Stimulated activated naive CD8-positive, alpha-beta T cell treated with anti-CD3 and anti-CD28 coated beads, Interleukin-15, Interleukin-2, amounts not matched to agents 100 U/mL and 50 U/mL, for 24 hours (primary cell): Measurements from ENCODE around the gene LRRC1.

ENCODE experiments used
- ATAC-seq: fragments of 150-1000 bp; cut with Tn5 transposase; one replicate; pipeline ENCODE4 v1.10.0; 2021
- DNase-seq: peaks from one replicate; pipeline ENCODE4 v3.0.0; 2021

The LRRC1 gene

DNA sequence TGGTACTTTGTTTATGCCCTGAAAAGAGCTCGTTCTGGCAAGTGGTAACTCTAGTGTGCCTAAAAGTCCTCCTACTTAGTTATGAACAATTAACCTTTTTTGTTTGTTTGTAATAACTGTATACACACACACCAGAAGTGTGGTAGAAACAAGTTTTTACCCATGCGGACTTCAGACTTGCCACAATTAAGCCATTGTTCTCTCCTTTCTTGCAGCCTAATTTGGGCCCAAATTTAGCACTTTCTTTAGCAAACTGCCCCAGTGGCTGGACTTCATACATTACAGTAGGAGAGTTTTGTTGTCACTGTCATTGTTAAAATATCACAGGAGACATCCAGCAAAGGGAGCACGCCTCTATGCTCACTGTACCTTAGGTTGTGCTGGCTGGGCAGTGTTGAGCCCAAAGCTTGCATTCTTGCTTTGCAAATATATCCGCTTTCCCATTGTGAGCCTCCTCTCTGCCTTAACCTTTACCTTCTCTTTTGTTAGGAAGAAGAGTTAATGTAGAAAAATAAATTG is 53.0 kb downstream of the LRRC1 start:
- DNase-seq: no peak
- ATAC-seq: no peak

DNA sequence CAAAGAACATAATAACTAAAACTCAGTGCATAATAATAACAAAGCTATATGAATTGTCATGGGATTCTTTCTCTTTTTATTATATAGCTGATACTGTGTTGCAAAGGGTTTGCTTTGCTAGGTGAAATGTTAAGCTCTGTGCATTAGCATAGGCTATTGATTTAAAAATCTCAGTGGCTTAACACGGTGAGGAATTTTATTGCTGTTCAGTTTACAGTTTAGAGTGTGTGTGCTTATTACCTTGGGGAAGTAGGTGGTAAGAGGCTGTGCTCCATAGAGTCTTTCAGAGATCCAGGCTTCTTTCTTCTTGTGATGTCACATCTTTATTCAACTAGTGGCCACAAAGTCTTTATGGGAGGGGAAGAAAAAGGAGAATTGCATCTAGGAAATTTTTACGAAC is 55.7 kb downstream of the LRRC1 start:
- ATAC-seq (no peak), DNase-seq (no peak)

DNA sequence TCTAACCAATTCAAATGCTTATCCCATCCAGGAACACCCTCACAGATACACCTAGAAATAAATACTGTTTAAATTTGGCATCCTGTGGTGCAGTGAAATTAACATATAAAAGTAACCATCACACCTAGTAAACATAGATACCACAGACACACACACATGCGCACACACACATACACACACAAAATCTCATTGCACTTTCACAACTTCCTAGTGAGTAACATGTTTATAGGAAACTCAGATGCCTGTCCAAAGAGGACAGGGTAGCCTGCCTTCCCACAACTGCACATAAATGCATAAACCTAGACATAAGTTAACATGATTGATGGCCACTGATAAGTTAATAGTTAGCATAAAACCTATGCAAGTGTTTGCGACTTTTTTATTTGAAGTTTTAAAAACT is 56.8 kb downstream of the LRRC1 start:
- ATAC-seq (no peak), DNase-seq (no peak)

DNA sequence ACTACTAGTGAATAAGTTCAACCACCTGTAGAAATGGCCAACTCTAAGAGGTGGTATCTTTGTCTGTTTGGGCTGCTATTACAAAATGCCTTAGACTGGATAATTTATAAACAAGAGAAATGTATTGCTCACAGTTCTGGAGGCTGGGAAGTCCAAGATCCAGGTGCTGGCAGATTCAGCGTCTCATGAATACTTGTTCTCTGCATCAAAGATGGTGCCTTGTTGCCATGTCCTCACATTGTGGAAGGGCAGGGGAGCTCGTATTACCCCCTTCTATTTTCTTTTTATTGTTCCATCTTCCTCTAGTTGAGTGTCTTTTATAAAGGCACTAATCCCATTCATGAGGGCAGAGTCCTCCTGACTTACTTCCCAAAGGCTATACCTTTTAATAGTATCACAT is 58.0 kb downstream of the LRRC1 start:
- no peak for DNase-seq
- no peak for ATAC-seq

DNA sequence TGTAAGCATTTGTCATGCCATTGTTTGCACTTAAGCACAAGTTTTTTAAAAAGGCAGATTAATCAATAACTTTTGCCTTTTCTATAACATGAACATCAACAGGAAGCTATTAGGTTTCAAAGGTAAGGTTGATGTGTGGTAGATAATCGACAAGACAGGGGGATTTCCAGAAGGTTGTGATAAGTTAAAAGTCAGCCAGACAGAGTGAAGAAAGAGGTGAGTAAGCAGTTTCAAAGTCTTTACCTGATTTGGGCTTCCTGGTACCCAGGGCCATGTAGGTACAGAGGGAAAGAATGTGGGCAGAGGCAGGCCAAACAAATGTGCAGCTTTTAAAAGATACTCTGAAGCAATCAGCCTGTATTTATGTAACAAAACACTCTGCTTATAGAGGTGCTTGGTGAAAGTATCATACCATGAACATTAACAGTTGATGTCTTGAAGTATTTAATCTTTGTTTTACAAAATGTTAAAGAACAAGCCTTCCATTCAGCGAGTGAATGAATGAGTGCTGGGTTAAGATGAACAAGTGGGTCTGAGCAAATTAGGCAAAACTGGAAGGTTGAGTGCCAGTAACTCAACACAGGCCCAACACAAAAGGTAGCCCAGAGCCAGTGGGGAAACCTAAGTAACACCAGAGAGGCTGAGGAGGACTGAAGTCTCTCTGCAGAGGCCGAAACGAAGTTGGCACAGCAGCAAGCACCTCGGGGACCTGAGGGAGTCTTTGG is 60.2 kb downstream of the LRRC1 start:
- ATAC-seq (no peak), DNase-seq (no peak)

DNA sequence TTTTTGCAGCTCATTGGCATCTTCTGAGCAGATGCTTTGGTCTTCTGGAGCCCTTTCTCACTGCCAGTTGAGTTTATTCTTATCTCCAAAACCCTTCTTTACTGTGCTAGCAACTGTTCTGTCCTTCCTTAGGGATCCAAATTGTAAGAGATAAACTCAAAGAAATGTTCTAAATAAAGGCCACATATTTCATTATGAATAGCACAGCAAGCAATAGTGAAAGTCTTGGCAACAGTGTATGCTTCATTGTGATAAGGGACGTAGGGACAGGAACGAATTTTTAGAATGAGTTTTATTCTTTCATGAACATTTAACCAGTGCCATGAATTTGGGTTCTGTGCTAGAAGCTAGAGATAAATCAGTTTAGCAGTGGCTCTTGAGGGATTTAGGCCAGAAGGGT is 61.1 kb downstream of the LRRC1 start:
- DNase-seq (no peak), ATAC-seq (no peak)

DNA sequence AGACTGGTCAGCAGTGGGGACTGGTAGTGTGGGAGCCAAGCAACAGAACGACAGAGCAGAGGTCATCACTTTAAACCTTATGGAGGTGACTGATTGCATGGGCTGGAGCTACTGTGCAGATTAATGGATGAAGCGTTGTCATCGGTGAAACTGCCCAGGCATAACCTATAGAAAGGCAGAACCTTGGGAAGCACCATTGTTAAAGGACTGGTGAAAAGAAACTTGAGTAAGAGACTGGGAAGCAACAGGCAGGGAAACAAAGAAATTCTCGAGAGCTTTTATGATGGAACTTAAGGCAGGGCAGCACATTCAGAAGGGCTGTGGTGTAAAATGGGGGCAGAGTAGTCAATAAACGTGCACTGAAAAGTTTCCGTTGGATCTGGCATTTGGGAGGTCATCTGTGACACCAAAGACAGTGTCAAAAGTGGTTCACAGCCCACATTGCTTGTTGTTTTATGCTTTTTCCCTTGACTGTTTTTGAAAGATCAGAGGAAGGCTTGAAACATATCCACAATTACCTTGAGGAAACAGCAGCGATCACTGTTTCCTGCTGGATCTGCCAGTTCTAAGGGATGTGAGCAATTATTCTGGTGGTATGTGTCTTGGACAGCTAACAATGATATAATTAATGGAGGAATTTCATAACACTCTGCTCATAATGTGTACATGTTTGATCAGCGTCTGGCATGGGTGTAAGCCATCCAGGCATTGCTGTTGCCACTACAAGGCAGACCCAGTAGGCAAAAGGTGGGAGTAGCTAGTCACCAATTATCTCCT is 62.7 kb downstream of the LRRC1 start:
- no peak for DNase-seq

DNA sequence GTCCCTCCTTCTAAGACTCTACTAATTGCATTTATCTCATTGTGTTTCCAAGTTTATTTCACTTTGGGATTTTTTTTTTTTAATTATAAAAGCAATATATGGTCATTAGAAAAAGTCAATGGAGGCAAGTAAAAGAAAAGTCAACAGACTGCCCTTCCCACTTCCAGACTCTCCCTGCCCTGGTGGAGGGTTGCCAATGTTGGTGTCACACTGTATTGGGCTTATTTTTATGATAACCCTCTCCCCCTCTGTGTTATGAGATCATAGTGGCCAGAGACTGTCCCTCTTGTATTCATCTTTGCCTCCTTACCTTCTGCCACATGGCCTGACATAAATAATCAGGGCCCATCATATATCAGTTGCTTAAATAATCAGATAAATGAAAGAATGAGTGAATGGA is 63.4 kb downstream of the LRRC1 start:
- no peak for DNase-seq
- no peak for ATAC-seq

More for the DNA sequence above, 62.7 kb downstream of the LRRC1 start:
- ATAC-seq: no peak

DNA sequence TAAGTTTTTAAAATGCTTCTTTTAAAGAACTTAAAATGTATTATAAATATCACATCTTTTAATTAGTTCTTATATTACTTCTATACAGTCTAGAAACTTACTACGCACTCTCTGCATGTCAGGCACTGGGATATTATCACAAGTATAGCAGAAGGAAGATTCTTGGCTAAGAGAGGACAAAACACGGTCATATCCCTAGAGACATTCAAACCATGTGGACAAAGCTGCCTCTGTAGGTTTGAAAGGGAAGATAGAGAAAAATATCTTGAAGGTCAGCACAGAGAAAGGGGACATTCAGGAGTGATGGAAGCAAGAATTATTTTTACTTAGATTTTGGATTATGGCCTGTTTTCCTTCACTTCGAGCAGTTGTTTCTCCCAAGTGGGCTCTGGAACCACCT is 64.1 kb downstream of the LRRC1 start:
- no peak for ATAC-seq
- no peak for DNase-seq

DNA sequence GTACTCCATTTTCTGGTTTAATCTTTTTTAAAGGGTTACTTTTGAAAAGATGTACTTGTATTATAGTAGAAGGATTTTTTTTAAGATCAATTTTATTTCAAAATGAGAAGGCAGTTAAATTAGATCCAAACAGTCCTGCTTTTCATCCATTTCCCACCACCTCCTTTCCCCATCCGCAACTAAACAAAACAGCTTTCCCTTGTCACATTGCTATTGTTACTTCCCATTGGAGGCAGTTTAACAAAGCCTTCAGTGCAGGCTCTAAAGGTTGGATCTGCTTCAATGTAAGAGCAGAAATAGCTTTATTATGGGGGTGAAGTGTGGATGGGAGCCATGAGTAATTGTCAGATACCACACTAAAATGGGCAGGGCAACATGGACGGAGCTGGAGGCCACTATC is 65.7 kb downstream of the LRRC1 start:
- DNase-seq (no peak), ATAC-seq (no peak)

DNA sequence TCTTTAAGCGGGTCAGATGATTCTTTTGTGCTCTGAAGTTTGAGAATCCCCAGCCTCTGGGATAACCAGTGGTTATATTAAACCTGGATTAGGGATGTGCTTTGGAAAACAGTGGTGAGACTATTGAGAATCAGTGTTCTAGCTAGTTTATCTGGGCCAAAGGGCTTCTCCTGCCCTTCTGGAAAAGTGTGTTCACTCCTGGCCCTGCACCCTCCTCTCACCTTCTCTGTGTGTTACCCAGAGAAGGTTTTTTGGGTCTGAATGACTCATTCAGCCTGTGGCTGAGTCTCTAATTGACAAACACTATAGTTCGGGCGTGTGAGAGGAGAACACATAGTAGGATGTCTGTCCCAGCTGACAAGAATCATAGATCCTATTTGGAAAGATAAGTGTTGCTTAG is 66.7 kb downstream of the LRRC1 start:
- no peak for DNase-seq

DNA sequence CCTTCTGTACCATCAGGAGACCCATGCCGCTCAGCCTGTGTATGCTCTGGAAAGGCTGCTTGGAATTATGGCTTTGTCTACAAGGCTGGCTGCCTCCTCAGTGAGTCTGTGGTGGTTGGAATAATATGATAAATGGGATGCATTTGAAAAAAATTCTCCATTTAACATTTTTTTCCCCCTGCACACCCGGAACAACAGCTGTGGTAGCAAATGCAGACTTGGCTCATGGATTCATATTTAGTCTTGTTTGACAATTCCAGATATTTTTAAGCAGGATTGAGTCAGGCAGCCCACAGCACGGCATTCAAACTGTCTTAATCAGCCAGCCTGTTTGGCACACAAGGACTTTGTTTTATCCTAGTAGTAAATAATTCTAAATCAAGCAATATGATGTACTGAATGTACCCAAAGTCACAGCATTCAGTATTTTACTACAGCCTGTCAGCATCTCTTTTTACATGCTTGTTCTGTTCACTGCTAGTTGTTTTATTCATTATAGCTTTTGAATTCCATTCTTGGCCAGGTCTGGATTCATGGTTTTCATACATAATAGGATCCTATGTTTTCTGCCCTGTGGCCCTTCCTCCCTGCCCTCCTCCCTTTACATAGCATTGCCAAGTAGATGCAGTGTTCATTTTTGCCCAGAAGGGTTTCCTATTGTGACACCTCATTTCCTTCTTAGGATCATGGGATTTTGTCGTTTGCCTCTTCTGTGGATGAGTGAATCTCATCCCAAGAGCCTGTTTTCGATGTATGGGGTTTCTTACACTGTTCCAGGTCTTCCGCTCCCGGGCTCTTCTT is 68.1 kb downstream of the LRRC1 start:
- DNase-seq: no peak

More for the DNA sequence above, 66.7 kb downstream of the LRRC1 start:
- no peak for ATAC-seq

DNA sequence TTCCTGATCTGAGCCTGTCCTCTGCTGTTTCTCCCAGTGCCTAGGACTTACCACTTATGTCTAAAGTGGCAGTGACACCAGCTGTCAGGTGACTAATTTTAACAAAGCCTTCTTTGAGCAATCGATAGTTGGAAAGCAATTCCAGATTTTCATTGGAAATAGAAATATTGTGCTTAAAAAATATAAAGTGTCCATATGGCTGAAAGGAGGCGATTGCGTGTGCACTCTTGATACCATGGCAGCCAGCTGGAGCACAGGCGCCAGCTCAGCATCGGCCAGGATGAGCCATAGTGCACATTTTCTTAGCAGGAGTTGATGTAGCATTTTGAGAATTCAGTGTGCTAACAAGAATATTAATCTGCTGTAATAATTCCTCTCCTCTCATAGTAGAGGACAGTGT is 70.0 kb downstream of the LRRC1 start:
- DNase-seq (no peak), ATAC-seq (no peak)

More for the DNA sequence above, 68.1 kb downstream of the LRRC1 start:
- ATAC-seq: no peak

DNA sequence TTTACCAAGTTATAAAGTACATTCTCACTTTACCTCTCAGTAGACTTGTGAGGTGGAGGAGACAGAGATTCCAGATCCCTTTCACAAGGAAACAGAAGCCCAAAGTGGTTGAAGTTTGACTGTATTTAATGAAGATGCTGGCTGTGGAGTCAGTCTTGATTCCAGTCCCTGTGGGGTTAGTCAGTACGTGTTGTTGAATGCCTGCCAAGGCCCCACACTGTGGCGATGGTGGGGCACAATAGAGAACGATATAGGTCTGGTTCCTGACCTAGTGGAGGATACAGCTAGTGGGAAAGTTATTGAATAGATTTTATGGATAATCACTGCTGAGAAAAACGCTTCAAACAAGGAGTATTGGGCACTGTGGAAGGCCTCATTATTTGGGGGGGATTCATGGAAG is 71.4 kb downstream of the LRRC1 start:
- no peak for ATAC-seq

DNA sequence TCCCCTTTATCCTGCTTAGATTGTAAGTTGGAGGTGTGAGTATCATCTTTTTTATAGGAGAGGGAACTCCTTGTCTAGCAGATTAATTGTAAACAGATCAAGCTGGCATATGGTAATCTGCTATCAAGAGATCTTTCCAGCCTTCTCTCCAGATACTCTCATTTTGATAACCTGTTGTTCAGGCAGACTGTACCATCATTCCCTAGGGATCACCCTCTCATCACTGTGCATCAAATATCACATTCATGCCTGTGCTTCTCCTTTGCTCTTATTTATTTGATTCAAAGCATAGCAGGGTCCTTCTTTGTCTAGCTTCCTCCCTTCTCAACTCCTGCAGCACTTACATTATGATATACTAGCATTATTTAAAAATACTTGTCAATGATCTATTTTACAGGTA is 73.8 kb downstream of the LRRC1 start:
- ATAC-seq: no peak

More for the DNA sequence above, 71.4 kb downstream of the LRRC1 start:
- no peak for DNase-seq

DNA sequence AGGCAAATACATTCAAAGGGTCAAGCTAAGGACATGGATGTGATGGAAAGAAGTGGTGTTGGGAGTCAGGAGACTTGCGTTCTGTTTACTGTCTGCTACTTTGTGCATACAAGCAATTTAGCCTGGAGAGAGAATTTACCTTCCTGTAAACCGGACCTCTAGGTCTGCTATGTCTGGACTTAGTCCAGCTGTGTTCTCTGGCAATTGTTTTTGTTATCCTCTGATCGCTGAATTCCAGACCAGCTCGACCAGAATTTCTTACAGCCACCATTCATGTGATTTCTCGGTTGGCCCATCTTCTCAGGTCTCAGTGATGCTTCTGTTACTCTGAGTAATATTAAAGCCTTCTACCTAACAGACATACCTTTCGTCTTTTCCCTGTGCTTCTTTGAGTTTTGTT is 75.2 kb downstream of the LRRC1 start:
- DNase-seq (no peak), ATAC-seq (no peak)

More for the DNA sequence above, 73.8 kb downstream of the LRRC1 start:
- DNase-seq: no peak

DNA sequence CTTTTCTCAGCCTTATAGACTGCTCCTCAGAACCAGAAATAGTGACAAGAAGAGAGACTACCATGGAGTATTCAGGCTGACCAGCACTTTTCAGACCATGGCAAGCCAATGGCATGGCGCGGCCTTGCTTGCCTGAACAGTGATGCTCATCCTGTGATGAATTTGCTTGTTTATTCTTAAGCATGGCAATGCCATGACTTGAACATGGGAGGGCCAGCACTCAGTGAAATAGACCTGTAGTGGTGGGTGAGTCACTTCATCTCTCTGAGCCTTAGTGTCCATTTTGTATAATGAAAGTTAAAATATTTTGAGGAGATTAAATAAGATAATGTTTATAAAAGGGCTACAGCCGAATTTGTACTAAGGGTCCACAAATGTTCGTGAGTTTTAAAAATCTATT is 79.1 kb downstream of the LRRC1 start:
- DNase-seq: no peak
- ATAC-seq: no peak

DNA sequence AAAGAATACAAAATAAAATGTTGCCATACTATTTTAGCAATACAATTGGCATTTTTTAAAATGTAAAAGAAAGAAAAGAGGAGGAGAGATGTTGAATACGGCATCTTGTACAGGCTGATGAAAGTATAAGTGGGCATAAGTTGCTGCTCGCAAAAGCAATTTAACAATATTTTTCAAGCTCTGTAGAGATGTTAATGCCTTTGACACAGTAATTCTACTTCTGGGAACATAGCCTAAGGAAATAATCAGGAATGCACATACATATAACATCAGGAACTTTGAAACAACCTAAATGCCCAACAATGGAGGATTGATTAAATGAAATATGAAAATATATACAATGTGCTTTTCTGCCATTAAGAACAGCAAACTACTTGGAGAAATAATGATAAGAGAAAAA is 80.2 kb downstream of the LRRC1 start:
- ATAC-seq: no peak

DNA sequence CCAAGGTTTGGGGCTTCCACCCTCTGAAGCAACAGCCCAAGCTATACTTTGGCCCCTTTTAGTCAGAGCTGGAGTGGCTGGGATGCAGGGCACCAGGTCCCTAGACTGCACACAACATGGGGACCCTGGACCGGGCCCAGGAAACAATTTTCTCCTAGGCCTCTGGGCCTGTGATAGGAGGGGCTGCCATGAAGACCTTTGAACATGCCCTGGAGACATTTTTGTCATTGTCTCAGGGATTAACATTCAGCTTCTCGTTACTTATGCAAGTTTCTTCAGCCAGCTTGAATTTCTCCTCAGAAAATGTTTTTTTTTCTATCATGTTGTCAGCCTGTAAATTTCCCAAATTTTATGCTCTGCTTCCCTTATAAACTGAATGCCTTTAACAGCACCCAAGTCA is 82.3 kb downstream of the LRRC1 start:
- ATAC-seq: no peak
- no peak for DNase-seq

More for the DNA sequence above, 80.2 kb downstream of the LRRC1 start:
- no peak for DNase-seq

DNA sequence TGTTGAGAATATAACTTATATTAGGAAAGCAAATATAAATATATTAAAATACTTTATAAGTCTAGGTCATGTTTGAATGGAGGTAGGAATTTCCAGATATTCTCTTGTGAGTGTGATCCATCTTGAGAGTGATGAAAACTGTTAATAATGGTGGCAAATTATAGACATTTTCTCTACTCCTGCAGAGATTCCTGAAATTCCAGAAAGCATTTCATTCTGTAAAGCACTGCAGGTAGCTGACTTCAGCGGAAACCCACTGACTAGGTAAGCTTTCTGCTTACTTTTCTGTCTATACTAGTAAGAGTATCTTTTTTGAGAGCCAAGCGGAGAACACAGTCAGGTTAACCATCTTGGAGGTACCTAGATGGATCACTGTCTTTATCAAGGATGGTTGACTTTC is 84.0 kb downstream of the LRRC1 start:
- no peak for ATAC-seq
- no peak for DNase-seq

DNA sequence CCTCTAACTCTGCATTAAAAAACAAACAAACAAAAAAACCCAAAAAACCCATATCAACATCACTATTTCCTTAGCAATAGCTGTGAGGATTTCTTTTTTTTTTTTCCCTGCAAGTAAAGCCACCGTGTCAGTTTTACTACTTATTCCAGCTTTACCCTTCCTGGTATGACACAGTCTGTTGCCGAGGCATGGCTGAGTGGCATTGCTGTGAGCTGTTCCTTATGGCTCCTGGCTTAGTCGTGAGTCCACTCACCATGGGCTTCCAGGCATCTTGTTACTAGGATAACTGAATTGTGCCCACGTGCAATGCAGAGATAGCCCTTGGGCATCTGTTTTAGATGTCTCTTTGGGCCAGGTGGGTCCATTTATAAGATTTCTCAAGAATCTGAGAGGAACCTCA is 84.8 kb downstream of the LRRC1 start:
- no peak for ATAC-seq
- DNase-seq: no peak

DNA sequence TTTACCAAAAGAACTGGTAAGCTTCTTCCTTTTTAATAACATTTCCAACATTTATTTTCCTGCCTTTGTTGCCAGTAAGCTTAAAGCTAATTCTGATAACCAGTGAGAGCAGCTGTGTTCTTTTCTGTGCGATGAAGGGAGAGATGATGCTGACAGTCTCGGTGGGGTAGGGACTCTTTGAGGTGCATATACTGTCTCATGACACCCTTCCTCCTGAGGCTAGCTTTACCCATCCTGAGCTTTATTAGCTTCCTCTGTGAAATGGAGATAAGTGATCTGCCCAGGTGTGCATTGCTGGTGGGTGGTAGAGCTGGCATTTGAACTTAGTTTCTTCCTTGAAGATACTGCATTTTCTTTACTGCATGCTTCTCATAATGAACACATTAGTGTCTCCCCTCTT is 92.5 kb downstream of the LRRC1 start:
- ATAC-seq: no peak
- DNase-seq: no peak

DNA sequence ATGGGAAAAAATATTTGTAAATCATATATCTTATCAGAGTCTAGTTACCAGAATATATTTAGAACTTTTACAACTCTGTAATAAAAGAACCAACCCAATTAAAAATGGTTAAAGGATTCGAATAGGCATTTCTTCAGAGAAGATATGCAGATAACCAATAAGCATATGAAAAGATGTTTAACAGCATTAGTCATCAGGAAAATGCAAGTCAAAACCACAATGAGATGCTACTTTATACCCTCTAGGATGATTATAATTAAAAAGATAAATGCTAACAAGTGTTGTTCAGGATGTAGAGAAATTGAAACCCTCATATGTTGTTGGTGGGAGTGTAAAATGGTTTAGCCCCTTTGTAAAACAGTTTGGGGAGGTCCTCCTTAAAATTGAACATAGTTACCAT is 94.1 kb downstream of the LRRC1 start:
- no peak for ATAC-seq
- DNase-seq: no peak
